GM20000 (cell line): ENCODE results near the gene ASNSD1.

ENCODE experiments used
- DNase-seq: peaks from one replicate; pipeline ENCODE4 v3.0.0; 2012; ENCODE audit warnings: low spot score
- TF ChIP-seq, protein P1 (sequence below): IDR thresholded peaks from 2 replicates; pipeline ENCODE4 v1.5.1; 2012; ENCODE audit warnings: mild to moderate bottlenecking, control low read depth; ENCODE audit errors: extremely low read depth, missing control alignments

ASNSD1 gene

DNA sequence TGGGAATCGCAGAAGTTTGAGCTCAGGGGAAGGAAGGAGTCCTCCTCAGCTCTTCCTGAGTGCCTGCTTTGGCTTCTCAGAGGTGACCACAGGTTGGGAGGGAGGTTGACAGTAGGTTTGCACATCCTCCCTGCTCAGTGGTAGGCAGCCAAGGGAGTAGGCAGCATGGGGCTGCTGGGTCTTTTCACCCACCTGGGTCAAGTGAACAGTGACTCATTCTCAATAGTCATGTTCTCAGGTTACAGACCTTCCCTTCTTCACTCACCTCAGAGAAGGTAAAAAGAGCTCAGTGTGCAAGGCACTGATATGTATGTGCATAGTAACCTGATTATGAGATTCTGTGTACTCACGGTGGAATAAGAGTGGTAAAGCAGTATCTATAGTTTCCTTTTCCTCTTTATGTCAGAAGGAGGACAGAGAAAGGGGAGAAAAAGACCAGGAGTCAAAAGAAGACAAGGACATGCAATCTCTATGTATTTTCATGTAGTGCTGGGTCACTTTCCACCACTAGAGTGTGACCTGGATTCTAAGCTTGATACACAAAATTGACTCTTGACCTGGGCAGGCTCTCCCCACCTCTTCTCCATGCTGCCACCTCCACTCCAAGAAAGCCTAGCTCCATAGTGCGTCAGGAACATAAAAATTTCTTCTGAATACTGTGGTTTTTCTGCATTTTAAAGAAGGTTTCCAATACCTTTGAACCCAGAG is 36.5 kb upstream of the ASNSD1 start:
- TF ChIP-seq, protein P1, sequence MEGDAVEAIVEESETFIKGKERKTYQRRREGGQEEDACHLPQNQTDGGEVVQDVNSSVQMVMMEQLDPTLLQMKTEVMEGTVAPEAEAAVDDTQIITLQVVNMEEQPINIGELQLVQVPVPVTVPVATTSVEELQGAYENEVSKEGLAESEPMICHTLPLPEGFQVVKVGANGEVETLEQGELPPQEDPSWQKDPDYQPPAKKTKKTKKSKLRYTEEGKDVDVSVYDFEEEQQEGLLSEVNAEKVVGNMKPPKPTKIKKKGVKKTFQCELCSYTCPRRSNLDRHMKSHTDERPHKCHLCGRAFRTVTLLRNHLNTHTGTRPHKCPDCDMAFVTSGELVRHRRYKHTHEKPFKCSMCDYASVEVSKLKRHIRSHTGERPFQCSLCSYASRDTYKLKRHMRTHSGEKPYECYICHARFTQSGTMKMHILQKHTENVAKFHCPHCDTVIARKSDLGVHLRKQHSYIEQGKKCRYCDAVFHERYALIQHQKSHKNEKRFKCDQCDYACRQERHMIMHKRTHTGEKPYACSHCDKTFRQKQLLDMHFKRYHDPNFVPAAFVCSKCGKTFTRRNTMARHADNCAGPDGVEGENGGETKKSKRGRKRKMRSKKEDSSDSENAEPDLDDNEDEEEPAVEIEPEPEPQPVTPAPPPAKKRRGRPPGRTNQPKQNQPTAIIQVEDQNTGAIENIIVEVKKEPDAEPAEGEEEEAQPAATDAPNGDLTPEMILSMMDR: no peak
- DNase-seq: no peak

- TF ChIP-seq, protein P1: no peak
- no peak for DNase-seq
These were observed 35.6 kb upstream of the ASNSD1 start for GRCh38 chr2:189625636-189626035.

GRCh38 chr2:189627789-189628188 is 33.5 kb upstream of the ASNSD1 start:
- TF ChIP-seq, protein P1: no peak
- DNase-seq: no peak

DNA sequence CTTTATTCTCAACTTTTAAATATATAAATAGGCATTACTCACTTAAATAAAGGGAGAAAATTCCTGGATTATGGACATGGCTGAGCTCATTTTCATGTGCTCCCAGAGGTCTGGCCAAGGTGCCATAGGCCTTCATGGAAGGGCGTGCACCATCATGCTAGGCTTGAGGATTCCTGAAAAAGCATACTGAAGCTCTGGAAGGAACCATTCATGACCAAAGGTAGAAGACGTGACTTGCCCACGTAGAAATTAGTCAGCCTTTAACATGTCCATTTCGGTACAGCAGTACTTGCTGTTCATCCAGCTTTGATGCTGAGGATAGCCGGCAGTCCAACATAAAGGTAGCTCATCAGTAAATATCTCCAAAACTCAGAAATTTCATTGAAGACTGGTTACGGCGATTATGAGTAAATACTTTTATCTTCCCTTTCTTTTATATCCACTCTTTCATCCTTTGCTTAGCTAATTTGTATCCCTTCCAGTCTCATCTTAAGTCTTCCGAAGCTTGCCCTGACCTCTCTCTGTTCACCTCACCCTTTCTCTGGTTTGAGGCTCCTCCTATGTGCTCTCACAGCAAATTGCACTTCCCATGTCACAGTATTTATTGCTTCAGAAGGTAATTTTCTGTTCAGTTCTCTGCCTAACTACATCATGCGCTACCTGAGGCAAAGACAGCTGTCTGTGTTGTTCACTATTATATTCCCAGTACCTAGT is 32.3 kb upstream of the ASNSD1 start:
- TF ChIP-seq, protein P1: no peak
- no peak for DNase-seq

DNA sequence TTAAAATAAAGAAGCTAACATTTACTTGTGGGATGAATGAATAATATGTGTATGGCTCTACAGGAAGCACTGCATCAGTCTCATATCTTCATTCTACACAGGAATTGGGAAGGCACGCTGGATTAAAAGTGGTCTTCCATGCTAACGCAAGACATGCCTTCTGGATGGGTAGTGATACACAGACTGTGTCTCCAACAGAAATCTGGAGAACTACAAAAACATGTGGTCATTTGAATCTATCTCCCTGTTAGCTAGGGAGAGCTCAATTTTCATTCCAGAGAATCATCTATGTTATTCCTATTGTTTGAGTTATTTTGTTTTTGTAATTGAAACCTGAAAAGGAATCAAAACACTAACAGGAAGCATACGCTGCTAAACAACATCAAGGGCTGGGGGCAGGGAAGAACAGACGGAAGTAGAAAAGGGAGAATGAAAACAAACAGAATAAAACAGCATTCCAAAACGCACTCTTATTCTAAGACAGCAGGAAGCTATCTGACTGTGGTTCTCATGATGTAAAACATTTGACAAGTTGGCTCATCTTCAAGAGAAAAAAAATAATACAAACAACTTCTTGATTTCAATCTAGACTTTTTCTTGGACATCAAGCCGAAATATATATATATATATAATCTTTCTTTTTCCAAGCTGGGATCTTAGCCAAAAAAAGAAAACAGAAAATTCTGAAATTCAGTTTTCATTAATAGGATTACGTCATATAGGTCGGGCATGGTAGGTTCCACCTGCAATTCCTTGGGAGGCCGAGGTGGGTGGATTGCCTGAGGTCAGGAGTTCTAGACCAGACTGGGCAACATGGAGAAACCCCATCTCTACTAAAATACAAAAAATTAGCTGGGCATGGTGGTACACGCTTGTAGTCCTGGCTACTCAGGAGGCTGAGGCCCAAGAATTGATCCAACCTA is 31.5 kb upstream of the ASNSD1 start:
- DNase-seq: no peak
- TF ChIP-seq, protein P1: no peak

GRCh38 chr2:189631849-189632248 is 29.4 kb upstream of the ASNSD1 start:
- DNase-seq: no peak
- TF ChIP-seq, protein P1: no peak
